Esophagus squamous epithelium (tissue), 4 donors: Measurements from ENCODE around the gene LRP8.

Source experiments
- CTCF ChIP-seq, 6 experiments: fragments of 450-650 bp in 4 of 6; fragments of 200-600 bp in 2 of 6; sonication (generic) in 2 of 6; IDR thresholded peaks; one replicate each; pipeline ENCODE4 v1.5.1; 2016 to 2019; ENCODE audit warnings: antibody characterized with exemption in 6 of 6, mild to moderate bottlenecking in 4 of 6, moderate library complexity in 4 of 6
- POLR2A ChIP-seq, 4 donors: fragments of 450-650 bp; IDR thresholded peaks; one replicate each; pipeline ENCODE4 v1.6.1; 2017; ENCODE audit warnings: antibody characterized with exemption in 4 of 4, mild to moderate bottlenecking in 4 of 4, moderate library complexity in 3 of 4

- TF ChIP-seq CTCF (IDR thresholded peaks at IDR 0.05) (no peak), POLR2A (IDR thresholded peaks at IDR 0.05) (no peak)
Measured at GRCh38 chr1:53276153-53276901, 51.5 kb downstream of the LRP8 start.
